Upper lobe of right lung (tissue), 1 donor: ENCODE data around the gene SIDT1. TPM values are rescaled to one million over a fixed set of nuclear protein-coding genes. Genes with fewer than 3 reads are reported as not detected.
A peak's percentile ranks its signal among the peaks of the same experiment; 100 is the strongest.

Source experiments
- ATAC-seq: fragments of 200-7000 bp; cut with Tn5 transposase; one replicate; pipeline ENCODE4 v1.9.1; 2020; ENCODE audit warnings: mild to moderate bottlenecking, moderate library complexity
- DNase-seq: peaks from one replicate; pipeline ENCODE4 v3.0.0-alpha.2; 2020
- H3K27ac ChIP-seq: fragments of 200-600 bp; one replicate; pipeline ENCODE4 v1.8.0; 2022
- H3K27me3 ChIP-seq: fragments of 200-600 bp; one replicate; pipeline ENCODE4 v1.8.0; 2022; ENCODE audit warnings: mild to moderate bottlenecking
- H3K36me3 ChIP-seq: fragments of 200-600 bp; one replicate; pipeline ENCODE4 v1.8.0; 2022
- H3K4me1 ChIP-seq: fragments of 200-600 bp; one replicate; pipeline ENCODE4 v1.8.0; 2022
- H3K4me3 ChIP-seq: fragments of 200-600 bp; one replicate; pipeline ENCODE4 v1.8.0; 2022; ENCODE audit warnings: mild to moderate bottlenecking
- H3K9me3 ChIP-seq: fragments of 200-600 bp; one replicate; pipeline ENCODE4 v1.8.0; 2022
- intact Hi-C: fragments of 100-400 bp; cut with DNase I; formaldehyde crosslinking; loops from one replicate; pipeline ENCODE4 v1.11.0; 2022
- total RNA-seq: library from RNA; stranded (reverse); fragmentation: NEBNext Ultra II Directional; extraction: Animal tissue kit (Norgen Biotek cat#: 25700); gene quantifications from one replicate; pipeline ENCODE4 v1.2.1, GENCODE V29; 2021
- TF ChIP-seq, protein P1 (sequence below): fragments of 200-600 bp; IDR thresholded peaks from one replicate; pipeline ENCODE4 v1.8.0; 2022; ENCODE audit warnings: antibody characterized with exemption
- donor health status: DM: no; HTN: yes; CAD: no; lungs with severe emphysema.

SIDT1 gene
- total RNA-seq, 1 donor from 2014 or later = 3.5 TPM

- Histone ChIP-seq H3K4me3 (no peak overlapping the region), H3K27me3 (no peaks in the 10 kb centered on the region), H3K27ac (no peak overlapping the region), H3K36me3 (no peaks in the 10 kb centered on the region), H3K9me3 (no peaks in the 10 kb centered on the region), H3K4me1 (no peaks in the 10 kb centered on the region)
- intact Hi-C loops = no loop called here
- DNase-seq = no peak
- ATAC-seq = no peak
- TF ChIP-seq, protein P1, sequence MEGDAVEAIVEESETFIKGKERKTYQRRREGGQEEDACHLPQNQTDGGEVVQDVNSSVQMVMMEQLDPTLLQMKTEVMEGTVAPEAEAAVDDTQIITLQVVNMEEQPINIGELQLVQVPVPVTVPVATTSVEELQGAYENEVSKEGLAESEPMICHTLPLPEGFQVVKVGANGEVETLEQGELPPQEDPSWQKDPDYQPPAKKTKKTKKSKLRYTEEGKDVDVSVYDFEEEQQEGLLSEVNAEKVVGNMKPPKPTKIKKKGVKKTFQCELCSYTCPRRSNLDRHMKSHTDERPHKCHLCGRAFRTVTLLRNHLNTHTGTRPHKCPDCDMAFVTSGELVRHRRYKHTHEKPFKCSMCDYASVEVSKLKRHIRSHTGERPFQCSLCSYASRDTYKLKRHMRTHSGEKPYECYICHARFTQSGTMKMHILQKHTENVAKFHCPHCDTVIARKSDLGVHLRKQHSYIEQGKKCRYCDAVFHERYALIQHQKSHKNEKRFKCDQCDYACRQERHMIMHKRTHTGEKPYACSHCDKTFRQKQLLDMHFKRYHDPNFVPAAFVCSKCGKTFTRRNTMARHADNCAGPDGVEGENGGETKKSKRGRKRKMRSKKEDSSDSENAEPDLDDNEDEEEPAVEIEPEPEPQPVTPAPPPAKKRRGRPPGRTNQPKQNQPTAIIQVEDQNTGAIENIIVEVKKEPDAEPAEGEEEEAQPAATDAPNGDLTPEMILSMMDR = no peak
Measured at GRCh38 chr3:113623324-113623723, 91.0 kb downstream of the SIDT1 start.

DNA sequence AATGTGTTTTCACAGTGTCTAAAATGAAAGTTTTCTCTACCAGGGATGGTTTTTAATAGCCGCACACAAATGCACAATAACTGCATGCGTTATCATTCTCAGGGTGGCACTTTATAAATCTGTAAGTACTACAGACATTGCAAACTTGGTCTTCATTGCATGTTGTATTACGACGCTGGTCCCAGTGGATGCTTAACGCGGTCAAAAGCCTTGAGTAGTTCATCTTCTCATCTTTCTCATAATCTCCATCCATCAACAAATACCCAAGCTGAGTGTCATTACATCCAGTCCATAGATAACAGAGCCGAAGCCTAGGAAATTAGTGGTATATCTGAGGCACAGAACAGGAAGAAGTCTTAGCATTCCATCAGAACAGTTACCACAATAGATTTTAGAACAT is 91.5 kb downstream of the SIDT1 start:
- Histone ChIP-seq H3K27me3 (no peaks in the 10 kb centered on the region), H3K9me3 (no peaks in the 10 kb centered on the region), H3K27ac (no peak overlapping the region), H3K4me3 (no peak overlapping the region), H3K36me3 (no peaks in the 10 kb centered on the region), H3K4me1 (no peaks in the 10 kb centered on the region)
- intact Hi-C loops = no loop called here
- TF ChIP-seq, protein P1 = no peak
- ATAC-seq = no peak
- DNase-seq = no peak

DNA sequence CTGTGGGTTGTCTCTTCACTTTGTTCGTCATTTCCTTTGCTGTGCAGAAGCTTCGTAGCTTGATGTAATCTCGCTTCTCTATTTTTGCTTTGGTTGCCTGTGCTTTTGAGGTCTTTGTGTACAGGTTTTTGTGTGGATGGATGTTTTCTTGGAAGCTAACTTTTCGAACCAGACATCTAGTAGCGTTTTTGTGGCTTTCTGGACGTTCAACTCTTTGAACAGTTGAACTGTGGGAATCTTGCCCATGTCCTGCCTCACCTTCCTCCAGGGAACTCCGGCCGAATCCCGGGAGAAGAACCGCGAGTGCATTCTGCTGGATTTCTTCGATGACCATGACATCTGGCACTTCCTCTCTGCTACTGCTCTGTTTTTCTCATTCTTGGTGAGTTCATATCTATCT is 93.5 kb downstream of the SIDT1 start:
- Histone ChIP-seq H3K27ac (no peak overlapping the region), H3K4me3 (no peak overlapping the region)
- intact Hi-C loops = no loop called here

DNA sequence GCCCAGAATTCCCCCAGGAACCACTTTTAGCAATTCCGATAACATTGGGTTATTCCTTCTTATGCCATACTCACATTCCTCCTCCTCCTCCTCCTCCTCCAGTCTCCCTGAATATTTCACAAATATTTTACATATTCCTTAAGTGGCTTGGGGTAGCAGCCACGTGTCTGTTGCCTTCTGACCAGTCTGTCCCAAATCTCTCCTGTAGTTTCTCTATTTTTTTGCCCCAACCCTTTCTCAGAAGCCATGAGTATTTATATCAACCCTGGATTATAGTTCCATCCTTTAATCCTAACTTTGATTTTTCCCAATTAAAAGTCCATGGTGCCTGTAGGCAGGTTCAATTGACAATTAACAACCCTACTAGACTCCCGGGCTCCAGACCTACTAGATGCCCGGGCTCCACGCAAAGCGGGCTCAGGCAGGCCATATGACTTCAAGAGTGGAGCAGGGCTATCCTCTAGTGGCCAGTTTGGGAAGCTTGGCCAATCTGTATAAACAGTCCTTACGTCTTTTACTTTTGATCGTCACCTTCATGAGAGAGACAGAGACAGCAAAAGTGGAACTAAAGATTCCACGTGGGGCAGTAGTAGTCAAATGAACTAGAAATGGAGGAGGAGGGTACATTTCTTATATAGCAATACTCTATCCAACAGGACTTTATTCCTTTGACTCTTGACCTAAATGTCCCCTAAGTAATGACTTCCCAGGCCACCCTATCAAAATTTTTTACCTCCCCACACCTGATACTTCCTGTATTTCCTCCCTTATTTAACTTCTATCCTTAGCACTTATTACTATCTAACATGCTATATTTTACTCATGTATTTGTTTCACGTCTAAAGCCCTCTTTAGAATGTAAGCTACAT is 94.4 kb downstream of the SIDT1 start:
- Histone ChIP-seq H3K4me1 (peaks cover 7% of the 10 kb centered on the region), H3K36me3 (no peaks in the 10 kb centered on the region), H3K27ac (no peak overlapping the region), H3K27me3 (no peaks in the 10 kb centered on the region), H3K9me3 (no peaks in the 10 kb centered on the region), H3K4me3 (no peak overlapping the region)
- TF ChIP-seq, protein P1 = peak; percentile 77
- DNase-seq (no peak), ATAC-seq (peak; percentile 87)
- intact Hi-C loops = no loop called here

More for the DNA sequence above, 93.5 kb downstream of the SIDT1 start:
- Histone ChIP-seq H3K4me1 (peaks cover 6% of the 10 kb centered on the region), H3K27me3 (no peaks in the 10 kb centered on the region), H3K9me3 (no peaks in the 10 kb centered on the region), H3K36me3 (no peaks in the 10 kb centered on the region)
- TF ChIP-seq, protein P1 = no peak
- ATAC-seq = no peak
- no peak for DNase-seq

DNA sequence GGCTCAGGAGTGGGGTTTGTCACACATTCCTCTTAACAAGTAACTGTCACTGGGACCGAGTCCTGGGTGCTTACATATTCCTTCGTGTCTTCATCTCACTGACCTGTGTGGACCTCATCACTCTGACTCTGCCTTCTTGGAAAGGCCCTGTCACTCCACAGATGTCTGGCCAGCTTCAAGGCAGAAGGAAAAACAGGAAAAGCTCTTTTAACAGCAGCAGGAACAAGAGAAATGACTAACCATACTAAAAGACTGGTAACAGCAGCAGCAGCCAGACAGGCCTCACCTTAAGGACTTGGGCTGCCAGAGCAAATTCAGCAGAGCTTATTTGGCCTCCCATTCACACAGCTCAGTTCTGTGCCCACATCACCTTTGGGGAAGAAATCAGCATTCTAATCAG is 96.0 kb downstream of the SIDT1 start:
- intact Hi-C loops = no loop called here
- peaks cover 7% of the 10 kb centered on the region for H3K4me1 ChIP-seq
- ATAC-seq = no peak
- TF ChIP-seq, protein P1 = no peak
- no peak overlapping the region for H3K27ac ChIP-seq
- H3K9me3 ChIP-seq = no peaks in the 10 kb centered on the region
- no peak overlapping the region for H3K4me3 ChIP-seq
- DNase-seq = no peak
- H3K36me3 ChIP-seq = no peaks in the 10 kb centered on the region
- no peaks in the 10 kb centered on the region for H3K27me3 ChIP-seq
